HT1080 (cell line): Measurements from ENCODE around the gene NANP. TPM values are rescaled to one million over a fixed set of nuclear protein-coding genes. Genes with fewer than 3 reads are reported as not detected.
"Not testable (repeated sequence)": the region's sequence is repeated elsewhere in the genome, so short reads cannot be mapped to it uniquely, and the experiment has no call there.

Experiments
- DNase-seq: peaks from one replicate; pipeline ENCODE4 v3.0.0-alpha.2; 2015; ENCODE audit warnings: low read depth
- total RNA-seq: library from RNA; depleted of rRNA; stranded (reverse); fragments of >200 nt; shearing (Covaris generic); gene quantifications from 2 replicates; pipeline ENCODE4 v1.2.3, GENCODE V29; 2014

Gene NANP
- total RNA-seq, 1 experiment from 2014 or later: 7.7 TPM

DNA sequence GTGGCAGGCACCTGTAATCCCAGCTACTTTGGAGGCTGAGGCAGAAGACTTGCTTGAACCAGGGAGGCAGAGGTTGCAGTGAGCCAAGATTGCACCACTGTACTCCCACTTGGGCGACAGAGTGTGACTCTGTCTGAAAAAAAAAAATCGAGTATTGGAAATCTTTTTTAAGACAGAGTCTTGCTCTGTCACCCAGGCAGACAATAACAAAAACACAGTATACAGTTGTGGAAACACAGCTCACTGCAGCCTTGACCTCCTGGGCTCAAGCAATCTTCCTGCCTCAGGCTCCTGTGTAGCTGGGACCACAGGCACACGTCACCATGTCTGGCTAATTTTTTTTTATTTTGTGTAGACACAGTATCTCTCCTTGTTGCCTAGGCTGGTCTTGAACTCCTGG is 15.0 kb downstream of the NANP start:
- DNase-seq: no peak

DNA sequence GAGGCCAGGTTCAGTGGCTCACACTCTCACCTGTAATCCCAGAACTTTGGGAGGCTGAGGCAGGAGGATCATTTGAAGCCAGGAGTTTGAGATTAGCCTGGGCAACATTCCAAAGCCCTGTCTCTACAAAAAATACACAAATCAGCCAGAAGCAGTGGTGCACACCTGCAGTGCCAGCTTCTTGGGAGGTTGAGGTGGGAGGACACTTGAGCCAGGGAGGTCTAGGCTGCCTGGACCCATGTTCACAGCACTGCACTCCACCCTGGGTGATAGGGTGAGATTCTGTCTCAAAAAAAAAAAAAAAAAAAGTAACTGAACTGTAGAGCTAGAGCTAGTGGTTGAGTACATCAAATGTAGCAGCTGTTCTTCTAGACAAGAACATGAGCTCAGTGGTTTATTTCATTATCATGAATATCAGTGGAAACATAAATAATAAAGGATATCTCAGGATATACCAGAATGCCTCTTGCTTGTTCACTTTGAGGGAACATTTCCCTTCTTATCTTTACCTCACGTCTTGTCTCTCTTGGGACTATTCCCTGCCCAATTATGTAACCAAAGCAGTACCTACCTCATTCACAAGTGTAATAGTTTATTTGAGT is 17.6 kb downstream of the NANP start:
- DNase-seq: no peak

DNA sequence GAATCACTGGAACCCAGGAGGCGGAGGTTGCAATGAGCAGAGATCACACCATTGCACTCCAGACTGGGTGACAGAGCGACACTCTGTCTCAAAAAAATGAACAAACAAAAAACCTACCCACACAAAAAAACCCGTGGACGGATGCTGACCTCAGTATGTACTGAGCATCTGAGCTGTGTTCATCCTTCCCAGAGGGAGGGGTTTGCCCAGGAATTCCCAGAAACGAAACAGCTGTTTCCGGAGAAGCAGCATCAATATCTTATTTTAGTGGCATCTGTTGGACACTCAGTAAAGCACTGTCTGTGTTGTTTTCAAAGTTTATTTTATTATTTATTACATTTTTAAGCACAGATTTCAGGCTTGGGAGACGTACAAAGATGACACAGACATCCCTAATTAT is 18.7 kb downstream of the NANP start:
- DNase-seq: no peak

DNA sequence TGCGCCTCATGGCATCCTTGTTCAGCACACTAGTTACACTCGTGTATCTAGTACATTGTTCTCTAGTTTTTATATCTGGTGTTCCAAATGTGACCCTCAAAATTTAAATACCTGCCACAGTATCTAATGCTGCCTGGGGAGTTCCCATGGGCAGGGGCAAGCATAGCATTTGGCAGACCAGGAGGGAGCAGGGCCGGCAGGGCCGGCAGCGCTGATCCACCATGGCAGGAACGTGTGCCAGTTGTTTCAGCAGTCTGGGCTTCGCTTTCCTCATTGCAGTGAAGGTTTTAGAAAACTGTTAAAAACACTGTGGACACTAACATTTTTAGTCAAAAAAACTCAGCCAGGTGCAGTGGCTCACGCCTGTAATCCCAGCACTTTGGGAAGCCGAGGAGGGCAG is 19.2 kb downstream of the NANP start:
- DNase-seq: no peak

DNA sequence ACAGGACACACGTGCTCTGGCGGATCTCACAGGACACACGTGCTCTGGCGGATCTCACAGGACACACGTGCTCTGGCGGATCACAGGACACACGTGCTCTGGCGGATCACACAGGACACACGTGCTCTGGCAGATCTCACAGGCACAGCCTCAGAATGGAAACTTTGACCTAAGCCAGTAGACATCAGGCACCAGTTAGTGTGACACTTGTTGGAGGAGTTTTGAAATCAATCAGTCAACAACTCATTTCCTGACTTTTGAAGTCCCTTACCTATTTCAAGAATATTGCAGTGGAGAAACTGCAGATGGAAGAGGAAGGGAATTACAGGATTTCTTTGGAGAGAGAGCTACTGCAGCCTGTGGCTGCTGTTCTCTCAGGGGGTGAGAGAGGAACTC is 20.9 kb downstream of the NANP start:
- DNase-seq: not testable (repeated sequence)

DNA sequence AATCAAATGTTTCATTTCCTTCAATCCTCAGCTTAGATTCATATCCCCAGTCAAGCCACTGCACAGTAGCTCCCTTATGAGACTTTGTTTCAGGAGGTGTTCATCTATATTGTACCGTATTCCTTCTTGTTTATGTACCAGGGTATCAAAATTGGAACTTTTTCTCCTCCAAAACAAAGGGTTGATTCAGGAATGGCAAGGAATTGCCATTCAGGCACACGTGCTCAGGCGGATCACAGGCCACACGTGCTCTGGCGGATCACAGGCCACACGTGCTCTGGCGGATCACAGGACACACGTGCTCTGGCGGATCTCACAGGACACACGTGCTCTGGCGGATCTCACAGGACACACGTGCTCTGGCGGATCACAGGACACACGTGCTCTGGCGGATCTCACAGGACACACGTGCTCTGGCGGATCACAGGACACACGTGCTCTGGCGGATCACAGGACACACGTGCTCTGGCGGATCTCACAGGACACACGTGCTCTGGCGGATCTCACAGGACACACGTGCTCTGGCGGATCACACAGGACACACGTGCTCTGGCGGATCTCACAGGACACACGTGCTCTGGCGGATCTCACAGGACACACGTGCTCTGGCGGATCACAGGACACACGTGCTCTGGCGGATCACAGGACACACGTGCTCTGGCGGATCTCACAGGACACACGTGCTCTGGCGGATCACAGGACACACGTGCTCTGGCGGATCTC is 21.5 kb downstream of the NANP start:
- not testable (repeated sequence) for DNase-seq

DNA sequence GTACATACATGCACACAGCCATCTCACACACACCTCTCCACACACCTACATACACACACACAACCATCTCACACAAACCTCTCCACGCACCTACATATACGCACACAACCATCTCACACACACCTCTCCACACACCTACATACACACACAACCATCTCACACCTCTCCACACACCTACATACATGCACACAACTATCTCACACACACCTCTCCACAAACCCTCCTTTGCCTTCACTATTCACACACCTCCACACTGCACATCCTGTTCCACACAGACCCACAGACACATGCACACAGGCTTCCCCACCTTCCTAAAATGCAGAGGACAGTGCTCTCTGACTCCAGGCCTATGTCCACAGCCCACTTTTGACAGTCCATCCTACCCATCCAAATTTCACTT is 22.2 kb downstream of the NANP start:
- no peak for DNase-seq

DNA sequence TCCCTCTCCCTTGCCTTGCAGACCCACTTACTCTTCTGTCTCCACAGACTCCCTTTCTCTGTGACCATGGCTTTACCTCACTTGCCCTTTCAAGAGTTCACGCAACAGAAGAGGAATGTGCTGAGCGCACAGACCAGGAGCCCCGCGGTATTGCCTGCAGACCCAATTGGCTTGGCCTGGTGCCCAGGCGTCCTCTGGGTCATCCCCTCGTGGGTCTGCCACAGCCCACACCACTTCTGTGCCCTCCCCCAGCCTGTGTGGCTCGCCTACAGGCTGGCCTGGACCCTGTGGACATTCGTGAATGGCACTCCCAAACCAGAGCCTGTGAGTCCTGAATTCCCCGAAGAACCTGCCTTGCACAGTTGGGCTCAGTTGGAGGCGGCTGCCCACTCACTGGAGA is 23.2 kb downstream of the NANP start:
- no peak for DNase-seq

DNA sequence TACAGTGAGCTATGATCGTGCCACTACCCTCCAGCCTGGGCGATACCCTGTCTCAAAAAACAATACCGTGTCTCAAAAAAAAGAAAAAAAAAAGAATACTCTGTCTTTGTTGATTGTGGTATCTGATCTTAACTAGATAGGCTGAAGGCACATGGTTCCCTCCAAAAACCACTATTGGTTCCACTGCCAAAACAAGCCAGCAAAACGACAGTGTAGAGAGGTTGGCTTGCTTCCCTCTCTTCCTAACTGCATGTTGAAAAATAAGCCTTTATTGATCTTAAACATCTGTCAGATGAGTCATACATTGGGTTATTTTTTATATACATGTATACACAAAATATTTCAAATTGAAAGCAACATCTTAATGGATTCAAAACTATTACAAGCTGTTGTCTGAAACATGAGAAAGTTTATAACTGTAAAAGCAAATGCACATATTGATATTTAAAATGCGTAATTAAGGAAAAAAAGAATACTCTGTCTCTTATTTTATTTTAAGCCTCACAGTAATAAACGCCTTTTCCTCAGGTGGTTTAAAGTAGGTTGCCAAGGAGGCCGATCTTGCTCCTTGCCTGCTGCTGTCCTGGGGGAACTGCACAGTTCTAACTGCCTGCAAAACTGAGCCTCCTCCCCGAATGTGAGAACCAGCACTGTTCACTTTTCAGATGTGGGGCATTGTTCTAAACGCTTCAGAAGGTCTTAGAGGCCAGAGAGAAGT is 31.5 kb downstream of the NANP start:
- no peak for DNase-seq

DNA sequence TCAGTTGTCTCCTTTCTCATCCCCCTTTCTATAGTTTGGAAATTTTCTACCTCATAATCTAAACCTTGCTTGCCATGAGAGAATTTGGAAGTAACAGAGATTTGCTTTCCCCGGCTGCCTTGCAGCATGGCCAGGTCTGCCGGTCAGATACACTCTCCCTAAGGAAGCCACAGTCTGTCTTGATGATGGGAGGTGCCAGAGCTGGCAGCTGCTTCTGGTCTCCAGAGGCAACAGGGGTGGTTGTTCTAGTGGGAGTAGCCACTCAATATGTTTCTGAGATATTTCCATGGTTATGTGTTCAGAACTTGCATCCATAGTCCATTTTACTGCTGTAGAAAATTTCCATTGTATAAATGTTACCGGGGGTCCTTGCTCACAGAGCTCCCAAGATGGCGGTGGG is 33.0 kb downstream of the NANP start:
- not testable (repeated sequence) for DNase-seq

DNA sequence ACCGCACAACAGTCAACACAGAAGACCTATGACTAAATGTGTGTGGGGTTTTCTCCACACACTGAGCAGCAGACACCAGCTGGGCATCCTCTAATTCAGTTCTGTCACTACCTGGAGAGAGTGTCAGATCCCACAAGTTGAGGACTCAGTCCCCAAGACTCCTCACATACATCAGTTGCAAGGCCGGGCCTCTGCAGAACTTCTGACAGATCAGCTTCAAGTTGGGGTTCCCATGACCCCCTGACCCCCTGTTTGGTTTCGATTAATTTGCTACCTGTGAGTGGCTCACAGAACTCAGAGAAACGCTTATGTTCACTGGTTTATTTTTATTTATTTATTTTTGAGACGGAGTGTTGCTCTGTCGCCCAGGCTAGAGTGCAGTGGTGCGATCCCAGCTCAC is 35.3 kb downstream of the NANP start:
- no peak for DNase-seq

DNA sequence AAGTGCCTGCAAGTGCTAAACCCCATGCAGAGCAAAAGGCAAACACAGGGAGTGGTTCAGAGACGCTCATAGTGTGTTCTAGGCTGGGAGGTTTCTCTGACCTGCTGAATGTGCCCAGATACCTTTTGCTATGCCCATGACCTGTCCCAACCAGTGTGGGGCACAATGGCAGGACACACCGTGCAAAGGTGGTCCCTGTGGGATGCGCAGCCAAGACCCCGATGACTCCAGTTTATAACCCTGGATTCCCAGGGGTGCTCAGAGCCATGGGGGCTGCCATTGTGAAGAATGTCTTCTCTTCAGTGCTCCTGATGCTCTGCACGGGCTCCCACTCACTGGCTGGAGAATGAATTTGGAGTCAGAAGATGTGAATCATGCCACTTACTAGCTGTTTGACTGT is 36.3 kb downstream of the NANP start:
- no peak for DNase-seq

DNA sequence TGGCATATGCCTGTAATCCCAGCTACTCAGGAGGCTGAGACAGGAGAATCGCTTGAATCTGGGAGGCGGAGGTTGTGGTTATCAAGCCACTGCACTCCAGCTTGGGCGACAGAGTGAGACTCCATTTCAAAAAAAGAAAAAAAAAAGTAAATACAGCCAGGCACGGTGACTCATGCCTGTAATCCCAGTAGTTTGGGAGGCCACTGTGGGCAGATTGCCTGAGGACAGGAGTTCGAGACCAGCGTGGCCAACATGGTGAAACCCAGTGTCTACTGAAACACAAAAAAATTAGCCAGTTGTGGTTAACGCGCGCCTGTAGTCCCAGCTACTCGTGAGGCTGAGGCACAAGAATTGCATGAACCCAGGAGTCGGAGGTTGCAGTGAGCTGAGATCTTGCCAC is 36.9 kb downstream of the NANP start:
- DNase-seq: peak; percentile 4

DNA sequence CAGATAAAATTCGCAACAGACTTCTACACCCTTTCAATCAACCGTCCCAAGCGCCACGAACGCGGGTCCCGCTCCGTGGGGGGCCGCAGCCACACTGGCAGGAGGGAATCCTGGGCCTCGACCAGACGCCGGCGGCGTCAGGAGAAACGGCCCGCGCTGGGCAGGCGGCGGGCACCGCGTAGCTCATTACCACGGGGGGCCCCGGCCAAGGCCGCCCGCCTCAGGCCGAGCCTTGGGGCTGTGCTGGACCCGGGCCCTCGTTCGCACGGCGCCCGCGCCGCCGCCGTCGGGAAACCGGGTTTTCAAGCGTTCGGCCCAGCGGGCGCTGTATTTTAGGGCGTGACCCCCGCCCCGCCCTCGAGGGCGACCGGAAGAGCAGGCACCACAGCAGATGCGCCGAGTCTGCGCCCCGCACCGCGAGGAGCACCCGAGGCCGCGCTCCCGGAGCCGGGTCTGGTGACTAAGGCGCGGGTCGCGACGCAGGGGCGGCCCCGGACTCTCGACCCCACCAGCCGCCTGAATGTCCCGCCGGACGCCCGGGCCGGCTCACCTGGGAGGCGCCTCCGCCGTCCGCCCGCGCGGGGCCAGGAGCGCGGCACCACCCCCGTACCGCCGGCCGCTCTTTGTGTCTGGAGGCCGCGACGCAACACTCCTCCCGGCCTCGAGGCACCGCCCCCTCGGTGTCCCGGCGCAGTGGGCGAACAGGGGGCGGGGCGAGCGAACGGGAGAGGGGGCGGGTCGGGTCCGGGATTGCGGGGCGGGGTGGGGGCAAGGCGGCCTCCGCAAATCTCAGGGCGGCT is 38.7 kb downstream of the NANP start, which contains the start of gene NINL:
NINL (minus strand) TSS at position 627 of the 800 bp plus-strand sequence. CDS start 58,944 bp downstream, outside the sequence.
- DNase-seq: no peak

DNA sequence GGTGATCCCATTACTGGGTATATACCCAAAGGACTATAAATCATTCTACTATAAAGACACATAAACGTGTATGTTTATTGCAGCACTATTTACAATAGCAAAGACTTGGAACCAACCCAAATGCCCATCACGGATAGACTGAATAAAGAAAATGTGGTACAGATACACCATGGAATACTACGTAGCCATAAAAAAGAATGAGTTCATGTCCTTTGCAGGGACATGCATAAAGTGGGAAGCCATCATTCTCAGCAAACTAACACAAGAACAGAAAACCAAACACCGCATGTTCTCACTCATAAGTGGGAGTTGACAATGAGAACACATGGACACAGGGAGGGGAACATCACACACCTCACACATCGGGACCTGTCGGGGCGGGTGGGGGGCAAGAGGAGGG is 40.2 kb downstream of the NANP start:
- not testable (repeated sequence) for DNase-seq

DNA sequence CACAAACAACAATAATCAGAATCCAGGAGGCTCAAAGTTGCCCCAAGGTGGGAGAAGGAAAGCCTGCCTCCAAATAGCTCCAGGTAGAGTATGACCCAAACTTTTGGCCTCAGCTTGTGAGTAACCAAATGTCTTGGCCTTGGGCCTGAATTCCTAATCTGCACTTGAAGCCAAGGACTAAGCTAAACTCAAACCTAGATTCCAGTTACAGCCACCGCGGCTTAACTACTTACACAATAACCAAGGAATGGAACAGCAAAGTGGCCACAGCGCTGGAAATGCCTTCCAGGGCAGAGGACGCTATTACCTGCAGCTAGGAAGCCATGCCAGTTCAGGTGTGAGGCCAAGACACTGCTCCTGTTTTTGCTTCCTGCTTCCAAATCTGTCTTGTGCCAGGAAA is 43.1 kb downstream of the NANP start:
- DNase-seq: no peak

DNA sequence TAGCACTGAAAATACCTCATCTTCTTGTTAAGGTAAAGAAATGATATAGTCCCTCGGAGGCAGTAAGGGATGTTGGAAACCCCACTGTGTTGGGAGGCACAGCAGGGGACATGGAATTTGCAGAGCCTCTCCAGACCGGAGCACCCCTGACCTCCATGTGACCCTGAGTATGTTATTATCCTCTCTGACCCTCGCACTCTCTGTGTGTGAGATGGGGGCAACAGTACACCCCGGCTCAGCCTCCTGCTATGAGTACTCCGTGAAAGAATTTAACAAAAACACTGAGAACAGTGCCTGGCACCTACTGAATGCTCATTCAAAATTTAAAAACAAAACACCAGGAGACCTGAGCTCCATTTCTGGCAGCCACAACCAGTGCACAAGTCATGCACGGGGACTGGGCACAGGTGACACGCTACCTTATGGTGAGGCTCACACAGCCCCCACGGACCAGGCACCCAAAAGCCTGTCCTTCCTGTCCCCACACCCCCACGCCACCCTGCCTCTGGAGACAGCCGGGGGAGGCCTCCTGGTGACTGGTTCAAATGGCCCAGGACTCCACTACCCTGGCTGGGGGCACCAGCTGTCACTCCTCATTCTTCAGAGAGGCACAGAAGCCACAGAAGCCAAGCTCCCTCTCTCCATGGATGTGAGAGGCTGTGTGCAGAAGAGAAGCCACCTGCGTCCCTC is 44.6 kb downstream of the NANP start:
- DNase-seq: no peak

DNA sequence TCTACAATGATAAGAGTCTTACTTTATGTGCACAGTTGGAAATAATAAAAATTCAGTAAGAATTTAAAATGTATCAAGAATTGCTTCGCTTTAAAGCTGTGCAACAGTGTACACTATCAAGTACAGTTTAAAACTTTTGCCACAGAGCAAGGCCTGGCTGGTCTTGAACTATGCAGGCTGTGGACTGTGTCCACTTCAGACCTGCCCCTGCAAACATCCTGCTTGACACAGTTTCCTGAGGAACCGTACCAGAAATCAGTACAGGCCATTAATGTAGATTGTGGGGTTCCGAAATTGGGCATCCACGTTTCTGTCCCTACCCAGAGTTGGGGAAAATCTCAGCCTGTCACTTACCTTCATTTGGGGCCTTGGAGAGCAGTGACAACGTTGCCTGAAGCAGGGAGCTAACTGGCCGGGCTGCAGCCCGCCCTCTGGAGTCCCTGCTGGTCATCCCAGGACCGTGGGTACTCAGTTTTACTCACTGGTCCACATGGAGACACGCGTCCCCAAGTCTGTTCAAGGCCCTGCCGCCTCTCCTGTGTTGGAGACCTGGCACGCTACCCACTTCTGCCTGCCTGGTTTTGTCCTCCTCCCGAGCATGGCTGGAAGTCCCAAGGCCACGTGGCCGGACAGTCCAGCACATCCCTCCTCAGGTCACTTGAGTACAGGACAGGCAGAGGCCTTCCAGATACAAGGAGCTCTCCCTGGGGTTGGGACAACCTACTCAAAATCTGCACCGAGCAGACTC is 46.9 kb downstream of the NANP start:
- DNase-seq: no peak

DNA sequence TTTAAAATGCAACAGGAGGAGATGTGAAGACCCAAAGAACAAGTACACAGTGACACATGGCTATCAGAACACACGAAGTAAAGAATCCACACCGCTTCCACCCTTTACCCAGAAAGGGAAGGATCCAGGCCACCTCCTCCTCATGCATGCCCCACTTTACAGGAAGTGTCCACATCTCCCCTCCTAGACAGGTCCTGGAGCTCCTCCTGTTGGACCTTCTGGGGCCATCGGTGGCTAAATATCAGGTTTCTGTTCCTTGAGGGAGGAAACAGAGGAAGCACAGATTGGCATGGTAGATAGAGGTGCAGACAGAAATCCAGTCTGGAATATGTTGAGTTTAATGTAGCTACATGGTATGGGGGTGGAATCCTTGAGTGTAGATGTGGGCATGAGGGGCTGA is 49.4 kb downstream of the NANP start:
- DNase-seq: peak; percentile 48
